Omental fat pad (tissue), 4 donors: Measurements from ENCODE around the gene PELO. TPM values are rescaled to one million over a fixed set of nuclear protein-coding genes. Genes with fewer than 3 reads are reported as not detected.

Source experiments
- ATAC-seq: fragments of 150-250 bp; one replicate; pipeline ENCODE4 v1.9.1; 2016; ENCODE audit warnings: mild to moderate bottlenecking, moderate library complexity; ENCODE audit not compliant: low FRiP score
- DNase-seq: peaks from one replicate; pipeline ENCODE4 v3.0.0-alpha.2; 2019; ENCODE audit warnings: low spot score
- CTCF ChIP-seq, 3 donors: fragments of 450-650 bp; IDR thresholded peaks; one replicate each; pipeline ENCODE4 v1.5.1; 2016 to 2017; ENCODE audit warnings: antibody characterized with exemption in 3 of 3, mild to moderate bottlenecking in 3 of 3, moderate library complexity in 2 of 3
- total RNA-seq, 4 donors: library from RNA; depleted of rRNA; stranded (reverse); fragments of >200 nt; gene quantifications; one replicate each; pipeline ENCODE4 v1.1.0, GENCODE V29; 2016

Gene PELO
- total RNA-seq, 4 donors from 2014 or later = 11.9 to 33.2 (median 30.7) TPM

GRCh38 chr5:52771343-52772039, 16.2 kb upstream of the PELO start:
- no peak for DNase-seq
- TF ChIP-seq CTCF (IDR thresholded peaks at IDR 0.05) = no peak
- ATAC-seq = no peak

GRCh38 chr5:52772668-52773067, 15.0 kb upstream of the PELO start:
- ATAC-seq (no peak), DNase-seq (no peak)
- no peak for TF ChIP-seq CTCF (IDR thresholded peaks at IDR 0.05)

GRCh38 chr5:52773342-52773741, 14.4 kb upstream of the PELO start:
- TF ChIP-seq CTCF (IDR thresholded peaks at IDR 0.05) = no peak
- ATAC-seq = no peak

GRCh38 chr5:52774005-52774410, 13.7 kb upstream of the PELO start:
- no peak for TF ChIP-seq CTCF (IDR thresholded peaks at IDR 0.05)
- no peak for ATAC-seq
- DNase-seq = no peak

More at GRCh38 chr5:52773342-52773741, 14.4 kb upstream of the PELO start:
- no peak for DNase-seq

GRCh38 chr5:52776116-52776515, 11.6 kb upstream of the PELO start:
- TF ChIP-seq CTCF (IDR thresholded peaks at IDR 0.05) = no peak
- no peak for ATAC-seq

GRCh38 chr5:52777186-52777585, 10.5 kb upstream of the PELO start:
- no peak for TF ChIP-seq CTCF (IDR thresholded peaks at IDR 0.05)
- ATAC-seq (no peak), DNase-seq (no peak)

More at GRCh38 chr5:52776116-52776515, 11.6 kb upstream of the PELO start:
- DNase-seq = no peak

GRCh38 chr5:52778781-52779180, 8.9 kb upstream of the PELO start:
- no peak for TF ChIP-seq CTCF (IDR thresholded peaks at IDR 0.05)
- DNase-seq = no peak
- ATAC-seq = no peak
